Fibroblast of the aortic adventitia (primary cell): ENCODE data around the gene UBR7. TPM values are rescaled to one million over a fixed set of nuclear protein-coding genes. Genes with fewer than 3 reads are reported as not detected.
A peak's percentile ranks its signal among the peaks of the same experiment; 100 is the strongest.
"Not testable (repeated sequence)": the region's sequence is repeated elsewhere in the genome, so short reads cannot be mapped to it uniquely, and the experiment has no call there.

Experiments used
- DNase-seq: peaks from one replicate; pipeline ENCODE4 v3.0.0-alpha.2; 2010; ENCODE audit warnings: low read depth
- H3K4me3 ChIP-seq: 2 replicates; pipeline ENCODE4 v1.5.1; 2011; ENCODE audit warnings: low read depth, mild to moderate bottlenecking, control low read depth, low read length, moderate library complexity
- CTCF ChIP-seq: IDR thresholded peaks from 2 replicates; pipeline ENCODE4 v1.5.1; 2011; ENCODE audit warnings: mild to moderate bottlenecking, low read length, control low read depth, inconsistent platforms; ENCODE audit not compliant: insufficient read depth
- total RNA-seq: library from RNA; depleted of rRNA; stranded (reverse); fragments of >200 nt; gene quantifications from 2 replicates; pipeline ENCODE4 v1.2.3, GENCODE V29; 2012; ENCODE audit warnings: low replicate concordance

UBR7 gene
- total RNA-seq, 1 donor, result 46.9 TPM

DNA sequence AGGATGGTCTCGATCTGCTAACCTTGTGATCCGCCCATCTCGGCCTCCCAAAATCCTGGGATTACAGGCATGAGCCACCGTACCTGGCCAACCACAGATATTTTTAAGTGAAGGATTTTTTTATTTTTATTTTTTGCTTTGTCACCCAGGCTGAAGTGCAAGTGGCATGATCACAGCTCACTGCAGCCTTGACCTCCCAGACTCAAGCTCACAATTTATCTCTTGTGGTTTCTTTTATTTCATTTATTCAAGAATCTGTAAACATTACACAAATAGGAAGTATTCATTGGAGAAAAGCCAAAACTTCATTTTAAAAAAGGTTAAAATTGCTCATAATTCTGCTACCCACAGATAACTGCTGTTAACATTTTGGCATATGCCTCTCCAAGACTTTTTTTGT lies 35.7 kb upstream of the UBR7 start:
- no peak for TF ChIP-seq CTCF
- DNase-seq, result no peak
- H3K4me3 ChIP-seq, result no peak overlapping the region

DNA sequence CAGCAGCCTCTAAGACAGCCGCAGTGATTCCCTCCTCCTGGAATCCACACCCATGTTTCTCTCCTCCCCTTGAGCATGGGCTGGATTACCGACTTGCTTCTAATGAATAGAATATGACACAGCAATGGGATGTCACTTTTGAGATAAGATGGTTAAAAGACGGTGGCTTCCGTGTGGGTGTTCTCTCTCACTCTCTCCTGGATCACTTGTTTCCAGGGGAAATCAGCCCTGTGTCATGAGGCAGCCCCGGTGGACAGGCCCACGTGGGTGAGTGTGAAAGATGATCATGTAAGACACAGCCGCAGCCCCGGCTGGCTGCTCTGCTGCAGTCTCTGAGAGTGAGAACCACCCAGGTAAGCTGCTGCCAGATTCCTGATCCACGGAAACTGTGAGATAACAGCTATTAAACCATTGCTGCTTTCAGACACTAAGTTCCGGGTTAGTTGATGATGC lies 33.1 kb upstream of the UBR7 start:
- no peak overlapping the region for H3K4me3 ChIP-seq
- DNase-seq, result peak; percentile 10
- TF ChIP-seq CTCF, result no peak

GRCh38 chr14:93174731-93175130 lies 32.3 kb upstream of the UBR7 start:
- not testable (repeated sequence) for DNase-seq, H3K4me3 ChIP-seq

DNA sequence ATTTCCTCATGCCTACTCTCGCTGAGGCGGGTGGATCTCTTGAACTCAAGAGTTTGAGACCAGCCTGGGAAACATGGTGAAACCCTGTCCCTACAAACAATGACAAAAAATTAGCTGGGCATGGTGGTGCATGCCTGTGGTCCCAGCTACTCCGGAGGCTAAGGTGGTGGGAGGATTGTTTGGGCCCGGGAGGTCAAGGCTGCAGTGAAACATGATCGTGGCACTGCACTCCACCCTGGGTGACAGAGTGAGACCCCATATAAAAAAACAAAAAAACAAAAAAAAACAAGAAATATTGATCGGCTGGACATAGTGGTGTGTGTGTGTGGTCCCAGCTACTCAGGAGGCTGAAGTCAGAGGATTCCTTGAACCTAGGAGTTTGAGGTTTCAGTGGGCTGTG lies 31.6 kb upstream of the UBR7 start:
- no peak for DNase-seq
- H3K4me3 ChIP-seq, result no peak overlapping the region
- no peak for TF ChIP-seq CTCF

GRCh38 chr14:93183596-93184317 lies 23.3 kb upstream of the UBR7 start:
- no peak for TF ChIP-seq CTCF
- no peak for DNase-seq
- peak overlapping the region; percentile 96 for H3K4me3 ChIP-seq

GRCh38 chr14:93184391-93185348 lies 22.4 kb upstream of the UBR7 start, which contains the start of the genes LYSET and MOAP1:
LYSET (plus strand) TSS chr14:93185317; CDS start chr14:93185406, 89 bp downstream.
MOAP1 (minus strand) TSS chr14:93184897; CDS start chr14:93184242, 655 bp downstream.
- peak within 1 kb of the TSS; percentile 96 for H3K4me3 ChIP-seq
- no peak for TF ChIP-seq CTCF
- DNase-seq, result peak; percentile 68

DNA sequence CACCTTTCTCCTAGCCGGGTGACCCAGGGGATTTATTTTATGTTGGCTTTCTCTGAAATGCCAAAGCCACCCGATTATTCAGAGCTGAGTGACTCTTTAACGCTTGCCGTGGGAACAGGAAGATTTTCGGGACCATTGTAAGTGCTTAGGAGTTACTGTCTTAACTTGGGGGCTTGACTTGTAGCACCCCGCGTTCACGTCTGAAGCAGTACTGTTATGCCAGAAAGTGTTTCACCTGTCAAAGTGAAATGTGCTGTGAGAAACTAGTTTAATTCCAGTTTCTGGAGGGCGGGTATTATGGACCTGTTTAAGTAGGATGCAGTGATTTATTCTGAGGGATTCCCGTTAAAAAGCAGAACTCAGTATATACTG lies 21.7 kb upstream of the UBR7 start:
- TF ChIP-seq CTCF, result no peak
- H3K4me3 ChIP-seq, result peak overlapping the region; percentile 96
- DNase-seq, result peak; percentile 14
